Pancreas (tissue), 10 donors: Measurements from ENCODE around the gene RAB35. TPM values are rescaled to one million over a fixed set of nuclear protein-coding genes. Genes with fewer than 3 reads are reported as not detected.

Experiments
- ATAC-seq, 4 donors: fragments of 200-7000 bp; cut with Tn5 transposase; one replicate each; pipeline versions ENCODE4 v1.8.0 to v1.9.1; 2020; ENCODE audit warnings: mild to moderate bottlenecking in 4 of 4, moderate library complexity in 4 of 4
- DNase-seq, 6 donors: peaks; one replicate each; pipeline ENCODE4 v3.0.0-alpha.2; 2020
- FAIRE-seq: peaks from 2 replicates; lab custom pipeline; 2012; peaks lifted over from hg19 to GRCh38; lab: Jason Lieb, UNC
- H3K27ac ChIP-seq, 4 donors: fragments of 200-600 bp; sonication (generic); 1 replicate in 3 of 4; 2 replicates in 1 of 4; pipeline versions ENCODE4 v1.5.0 to v1.8.0; 2020
- H3K27me3 ChIP-seq, 4 donors: fragments of 200-600 bp; one replicate each; pipeline ENCODE4 v1.8.0; 2021
- H3K36me3 ChIP-seq, 3 donors: fragments of 200-600 bp; sonication (generic) in 1 of 3; one replicate each; pipeline versions ENCODE4 v1.5.0 to v1.8.0; 2020 to 2021
- H3K4me1 ChIP-seq, 3 donors: fragments of 200-600 bp; one replicate each; pipeline ENCODE4 v1.8.0; 2021
- H3K4me3 ChIP-seq, 4 donors: fragments of 200-600 bp; sonication (generic) in 2 of 4; one replicate each; pipeline versions ENCODE4 v1.5.0 to v1.8.0; 2020 to 2021
- H3K9me3 ChIP-seq, 4 donors: fragments of 200-600 bp; one replicate each; pipeline ENCODE4 v1.8.0; 2021
- WGBS, 2 donors: extraction: QIAGEN DNeasy Blood & Tissue Kit; methylation state at CpG; one replicate each; pipeline ENCODE4 v1.1.7; 2013; 5-methylcytosine and 5-hydroxymethylcytosine counted together
- intact Hi-C, 3 donors: fragments of 100-400 bp; cut with DNase I; formaldehyde crosslinking; loops; one replicate each; pipeline versions ENCODE4 v1.11.1 to v1.14.2; 2022
- polyA plus RNA-seq, 2 donors: library from polyadenylated mRNA; stranded (reverse); fragments of 200-250 nt; gene quantifications; one replicate each; pipeline ENCODE4 v1.2.3, GENCODE V29; 2013
- total RNA-seq, 6 donors: library from RNA; stranded (reverse); fragmentation: NEBNext Ultra II Directional in 4 of 6; extraction: Animal tissue kit (Norgen Biotek cat#: 25700) in 4 of 6; gene quantifications; one replicate each; pipeline versions ENCODE4 v1.2.1 to v1.2.4, GENCODE V29; 2021 to 2023
- TF ChIP-seq, protein P1 (sequence below), 4 donors: fragments of 200-600 bp; sonication (generic) in 3 of 4; IDR thresholded peaks; one replicate each; pipeline versions ENCODE4 v1.5.0 to v1.8.0; 2021; ENCODE audit warnings: antibody characterized with exemption in 4 of 4
- donor health status: healthy with polysubstance abuse.
- donor health status: DM: no; HTN: no; CAD: no; lungs with moderate emphysema.
- donor health status: DM: no; HTN: no; CAD: no.
- donor health status: control.
- donor health status: control.
- donor health status: Bipolar disorder and iron deficiency.
- donor health status: DM: yes; HTN: yes; CAD: no.
- donor health status: DM: no; HTN: no; CAD: no.
- donor health status: DM: no; HTN: no; CAD: no.
- donor health status: DM: yes; HTN: yes; CAD: no.

RAB35 gene
- total and polyA plus RNA-seq, 8 donors: 10.7 to 23.0 (median 14.5) TPM

DNA sequence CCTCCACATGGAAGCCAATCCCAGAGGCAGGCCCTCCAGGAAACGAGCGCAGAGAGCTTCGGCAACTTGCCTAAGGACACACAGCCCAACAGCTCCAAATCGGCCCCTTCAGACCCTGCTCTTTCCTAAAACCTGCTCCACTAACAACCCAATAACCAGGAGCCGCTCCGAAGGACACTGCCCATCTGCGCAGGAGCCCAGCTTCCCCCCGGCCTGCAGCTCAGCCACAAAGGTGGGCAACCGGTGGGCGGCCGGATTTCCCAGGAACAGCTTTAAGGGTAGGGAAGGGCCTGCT, 13.6 kb downstream of the RAB35 start:
- no peaks in the 10 kb centered on the region for H3K9me3 ChIP-seq
- no peak for FAIRE-seq
- 91 to 97% methylated on average over 11 of the region's 11 CpGs for WGBS, 2 donors
- no peak for DNase-seq
- intact Hi-C loops: no loop called here
- no peak overlapping the region for H3K27ac ChIP-seq
- no peak for ATAC-seq
- H3K4me3 ChIP-seq: no peak overlapping the region
- TF ChIP-seq, protein P1, sequence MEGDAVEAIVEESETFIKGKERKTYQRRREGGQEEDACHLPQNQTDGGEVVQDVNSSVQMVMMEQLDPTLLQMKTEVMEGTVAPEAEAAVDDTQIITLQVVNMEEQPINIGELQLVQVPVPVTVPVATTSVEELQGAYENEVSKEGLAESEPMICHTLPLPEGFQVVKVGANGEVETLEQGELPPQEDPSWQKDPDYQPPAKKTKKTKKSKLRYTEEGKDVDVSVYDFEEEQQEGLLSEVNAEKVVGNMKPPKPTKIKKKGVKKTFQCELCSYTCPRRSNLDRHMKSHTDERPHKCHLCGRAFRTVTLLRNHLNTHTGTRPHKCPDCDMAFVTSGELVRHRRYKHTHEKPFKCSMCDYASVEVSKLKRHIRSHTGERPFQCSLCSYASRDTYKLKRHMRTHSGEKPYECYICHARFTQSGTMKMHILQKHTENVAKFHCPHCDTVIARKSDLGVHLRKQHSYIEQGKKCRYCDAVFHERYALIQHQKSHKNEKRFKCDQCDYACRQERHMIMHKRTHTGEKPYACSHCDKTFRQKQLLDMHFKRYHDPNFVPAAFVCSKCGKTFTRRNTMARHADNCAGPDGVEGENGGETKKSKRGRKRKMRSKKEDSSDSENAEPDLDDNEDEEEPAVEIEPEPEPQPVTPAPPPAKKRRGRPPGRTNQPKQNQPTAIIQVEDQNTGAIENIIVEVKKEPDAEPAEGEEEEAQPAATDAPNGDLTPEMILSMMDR (IDR thresholded peaks at IDR 0.05): no peak
- H3K27me3 ChIP-seq: no peaks in the 10 kb centered on the region
- H3K4me1 ChIP-seq: peaks cover 0 to 8% (median 8%) of the 10 kb centered on the region in 3 donors
- peaks cover 0 to 19% (median 0%) of the 10 kb centered on the region in 3 donors for H3K36me3 ChIP-seq

- H3K4me1 ChIP-seq: peaks cover 0 to 8% (median 8%) of the 10 kb centered on the region in 3 donors
- no peak for ATAC-seq
Measured at GRCh38 chr12:120102189-120103043, 14.1 kb downstream of the RAB35 start.

GRCh38 chr12:120101617-120102016, 14.9 kb downstream of the RAB35 start:
- H3K27me3 ChIP-seq: no peaks in the 10 kb centered on the region
- H3K9me3 ChIP-seq: no peaks in the 10 kb centered on the region
- ATAC-seq (peak in 1 of 4 donors; percentile 17), DNase-seq (no peak), FAIRE-seq (no peak)
- H3K4me1 ChIP-seq: peaks cover 0 to 8% (median 8%) of the 10 kb centered on the region in 3 donors
- intact Hi-C loops: no loop called here
- 84 to 87% methylated on average over 13 of the region's 13 CpGs for WGBS, 2 donors
- H3K27ac ChIP-seq: no peak overlapping the region
- TF ChIP-seq, protein P1 (IDR thresholded peaks at IDR 0.05): no peak
- peaks cover 0 to 26% (median 3%) of the 10 kb centered on the region in 3 donors for H3K36me3 ChIP-seq
- H3K4me3 ChIP-seq: no peak overlapping the region

More at GRCh38 chr12:120102189-120103043, 14.1 kb downstream of the RAB35 start:
- Histone ChIP-seq H3K36me3 (peaks cover 0 to 20% (median 0%) of the 10 kb centered on the region in 3 donors), H3K27ac (no peak overlapping the region), H3K4me3 (no peak overlapping the region), H3K27me3 (no peaks in the 10 kb centered on the region), H3K9me3 (no peaks in the 10 kb centered on the region)
- no peak for FAIRE-seq
- DNase-seq: peak in 1 of 6 donors; percentile 28
- TF ChIP-seq, protein P1 (IDR thresholded peaks at IDR 0.05): no peak
- WGBS, 2 donors: 91% methylated on average over 25 to 30 of the region's 30 CpGs
- intact Hi-C loops: no loop called here

GRCh38 chr12:120101182-120101581, 15.4 kb downstream of the RAB35 start:
- no peak for FAIRE-seq
- Histone ChIP-seq H3K27ac (no peak overlapping the region), H3K9me3 (no peaks in the 10 kb centered on the region), H3K4me1 (peaks cover 0 to 8% (median 8%) of the 10 kb centered on the region in 3 donors), H3K27me3 (no peaks in the 10 kb centered on the region), H3K36me3 (peaks cover 0 to 31% (median 4%) of the 10 kb centered on the region in 3 donors), H3K4me3 (no peak overlapping the region)
- 55 to 58% methylated on average over 11 of the region's 11 CpGs for WGBS, 2 donors
- intact Hi-C loops: no loop called here
- DNase-seq: no peak
- TF ChIP-seq, protein P1 (IDR thresholded peaks at IDR 0.05): no peak
- ATAC-seq: peak in 3 of 4 donors; percentile 24 to 50 (median 32)

- peak; percentile 56 to 74 (median 61) for ATAC-seq
- 46 to 55% methylated on average over 21 of the region's 21 CpGs for WGBS, 2 donors
- H3K9me3 ChIP-seq: no peaks in the 10 kb centered on the region
- H3K27me3 ChIP-seq: no peaks in the 10 kb centered on the region
- intact Hi-C loops: no loop called here
- TF ChIP-seq, protein P1 (IDR thresholded peaks at IDR 0.05): no peak
- no peak overlapping the region for H3K4me3 ChIP-seq
- peak in 4 of 6 donors; percentile 53 to 88 (median 75) for DNase-seq
- no peak for FAIRE-seq
- peaks cover 0 to 34% (median 4%) of the 10 kb centered on the region in 3 donors for H3K36me3 ChIP-seq
- peaks cover 0 to 8% (median 8%) of the 10 kb centered on the region in 3 donors for H3K4me1 ChIP-seq
- H3K27ac ChIP-seq: no peak overlapping the region
Measured at GRCh38 chr12:120100630-120101029, 15.9 kb downstream of the RAB35 start.
